GM12878 (cell line): ENCODE data around the gene FBRSL1. TPM values are rescaled to one million over a fixed set of nuclear protein-coding genes. Genes with fewer than 3 reads are reported as not detected.

ENCODE experiments used
- ATAC-seq: fragments of 200-7000 bp; cut with Tn5 transposase; 3 replicates; pipeline ENCODE4 v1.9.1; 2020; ENCODE audit warnings: mild to moderate bottlenecking, moderate library complexity
- BruUV-seq: library from RNA; stranded (reverse); fragments of 400-500 nt; replicated peaks from 2 replicates; lab custom pipeline; 2021; lab: Mats Ljungman, UMichigan
- CTCF ChIA-PET: fragments of 300-600 bp; sonication (Branson Sonifier 250); formaldehyde crosslinking; extraction: SDS; loops from one replicate; lab custom pipeline; 2021; ENCODE audit warnings: inconsistent platforms; lab: Yijun Ruan, JAX
- POLR2A ChIA-PET: fragments of 350-600 bp; formaldehyde crosslinking; extraction: SDS; loops from one replicate; lab custom pipeline; 2021; ENCODE audit warnings: inconsistent platforms; lab: Charles Lee
- RAD21 ChIA-PET: fragments of 300-600 bp; sonication (Branson Sonifier 250); formaldehyde crosslinking; loops from one replicate; lab custom pipeline; 2023; ENCODE audit warnings: antibody characterized with exemption; ENCODE audit not compliant: unreplicated experiment; lab: Charles Lee
- SMC1A ChIA-PET: fragments of 300-600 bp; sonication (Branson Sonifier 250); formaldehyde crosslinking; loops from one replicate; lab custom pipeline; 2023; ENCODE audit not compliant: unreplicated experiment, uncharacterized antibody; lab: Charles Lee
- DNase-seq: peaks from one replicate; pipeline ENCODE4 v3.0.0-alpha.2; 2011; ENCODE audit warnings: low read depth, low spot score
- FAIRE-seq: peaks from 3 replicates; lab custom pipeline; 2011; peaks lifted over from hg19 to GRCh38; lab: Jason Lieb, UNC
- H2AFZ ChIP-seq: 2 replicates; pipeline ENCODE4 v1.6.0; 2011; ENCODE audit warnings: low read depth, low read length, control low read depth; ENCODE audit not compliant: control insufficient read depth
- H3K27ac ChIP-seq: 2 replicates; pipeline ENCODE4 v1.5.1; 2011; ENCODE audit warnings: control low read depth; ENCODE audit not compliant: control insufficient read depth, insufficient read depth
- H3K27me3 ChIP-seq, 2 experiments: replicated peaks in 1 of 2; 2 replicates each; pipeline versions ENCODE4 v1.6.0 to v1.6.1; 2011; ENCODE audit warnings: low read length in 1 of 2; ENCODE audit not compliant: control insufficient read depth in 2 of 2, insufficient read depth in 2 of 2
- H3K36me3 ChIP-seq, 2 experiments: 2 replicates each; pipeline ENCODE4 v1.5.1; 2011; ENCODE audit warnings: low read length in 1 of 2; ENCODE audit not compliant: control insufficient read depth in 2 of 2, insufficient read depth in 2 of 2
- H3K4me1 ChIP-seq: 2 replicates; pipeline ENCODE4 v1.6.1; 2011; ENCODE audit warnings: mild to moderate bottlenecking, low read length, moderate library complexity, mixed read lengths; ENCODE audit not compliant: control insufficient read depth, insufficient read depth
- H3K4me2 ChIP-seq: 2 replicates; pipeline ENCODE4 v1.6.0; 2011; ENCODE audit warnings: control low read depth; ENCODE audit not compliant: control insufficient read depth, insufficient read depth
- H3K4me3 ChIP-seq: fragments of 200-600 bp; sonication (generic); 2 replicates; pipeline ENCODE4 v1.5.1; 2016
- H3K79me2 ChIP-seq: 2 replicates; pipeline ENCODE4 v1.6.0; 2011; ENCODE audit warnings: low read length; ENCODE audit not compliant: control insufficient read depth, insufficient read depth
- H3K9ac ChIP-seq: 2 replicates; pipeline ENCODE4 v1.8.0; 2011; ENCODE audit warnings: low read length, control low read depth, mixed read lengths; ENCODE audit not compliant: control insufficient read depth, insufficient read depth
- H3K9me3 ChIP-seq: replicated peaks from 3 replicates; pipeline ENCODE4 v1.5.1; 2011; ENCODE audit warnings: mild to moderate bottlenecking, low read length; ENCODE audit not compliant: control insufficient read depth, insufficient read depth
- H4K20me1 ChIP-seq: 2 replicates; pipeline ENCODE4 v1.6.0; 2011; ENCODE audit not compliant: control insufficient read depth, insufficient read depth
- BMI1 ChIP-seq: fragments of 450-650 bp; IDR thresholded peaks from 2 replicates; pipeline ENCODE4 v1.6.1; 2016; ENCODE audit warnings: mild to moderate bottlenecking, moderate library complexity, borderline replicate concordance
- CEBPZ ChIP-seq: fragments of 150-350 bp; IDR thresholded peaks from 2 replicates; pipeline ENCODE4 v1.6.1; 2016; ENCODE audit warnings: low read depth, low read length
- MYC ChIP-seq: IDR thresholded peaks from 2 replicates; pipeline ENCODE4 v1.6.1; 2011; ENCODE audit warnings: mild to moderate bottlenecking, low read length, moderate library complexity, inconsistent platforms; ENCODE audit not compliant: insufficient read depth, insufficient replicate concordance, insufficient read length, severe bottlenecking
- PKNOX1 ChIP-seq: fragments of 450-650 bp; IDR thresholded peaks from 2 replicates; pipeline ENCODE4 v1.6.1; 2016; ENCODE audit warnings: mild to moderate bottlenecking
- POLR2A ChIP-seq: IDR thresholded peaks from 2 replicates; pipeline ENCODE4 v1.6.1; 2011; ENCODE audit warnings: low read depth, mild to moderate bottlenecking, low read length
- STAT1 ChIP-seq: fragments of 450-650 bp; conservative IDR thresholded peaks from 2 replicates; pipeline ENCODE4 v1.6.1; 2014; ENCODE audit warnings: antibody characterized with exemption, mild to moderate bottlenecking
- ZNF274 ChIP-seq: IDR thresholded peaks from one replicate; pipeline ENCODE4 v1.8.0; 2011; ENCODE audit not compliant: insufficient read length, insufficient read depth
- WGBS: methylation state at CpG from one replicate; pipeline ENCODE4 v1.1.6; 2016; ENCODE audit warnings: low lambda C conversion rate; ENCODE audit not compliant: insufficient replicate concordance, insufficient coverage; ENCODE audit errors: missing lambda C conversion rate; 5-methylcytosine and 5-hydroxymethylcytosine counted together
- in situ Hi-C: fragments of 300-500 bp; cut with MboI; formaldehyde crosslinking; loops from 9 replicates; pipeline ENCODE4 v1.14.3; 2018; ENCODE audit warnings: mixed read lengths
- intact Hi-C: fragments of 100-400 bp; cut with micrococcal nuclease; formaldehyde crosslinking; loops from one replicate; pipeline ENCODE4 v1.14.2; 2022; ENCODE audit not compliant: unreplicated experiment
- polyA plus RNA-seq, 11 experiments: library from polyadenylated mRNA; depleted of rRNA in 4 of 11; unstranded in 6 of 11; stranded (reverse) in 5 of 11; fragments of >200 nt; fragmentation: Nextera tagmentation in 4 of 11; fragmentation: Illumina TruSeq in 1 of 11; extraction: Ambion mirVana in 4 of 11; extraction: Trizol in 1 of 11; gene quantifications; 1 replicate in 1 of 11; 2 replicates in 10 of 11; pipeline versions ENCODE4 v1.2.1 to v1.2.3, GENCODE V29; 2011 to 2016; ENCODE audit warnings: inconsistent platforms in 2 of 11, missing spikeins in 2 of 11, low read depth in 1 of 11
- total RNA-seq, 4 experiments: library from RNA; depleted of rRNA in 3 of 4; stranded (reverse); fragments of >200 nt in 3 of 4; fragmentation: Illumina TruSeq in 1 of 4; extraction: Trizol in 1 of 4; gene quantifications; 2 replicates each; pipeline versions ENCODE4 v1.2.1 to v1.2.3, GENCODE V29; 2013 to 2021
- TF ChIP-seq, protein P1 (sequence below): fragments of 450-650 bp; formaldehyde crosslinking; IDR thresholded peaks from 2 replicates; pipeline ENCODE4 v1.4.0; 2022; ENCODE audit warnings: mild to moderate bottlenecking, moderate library complexity

The FBRSL1 gene
- total and polyA plus RNA-seq, 10 of the 15 experiments (the other 5 are each of a cell fraction or from before 2014, with no cell fraction given): 0.19 to 55.1 (median 4.1) TPM

- TF ChIP-seq BMI1 (no peak), ZNF274 (no peak), CEBPZ (no peak), PKNOX1 (no peak)
Observed at GRCh38 chr12:132483208-132483607, 6.7 kb upstream of the FBRSL1 start (continued).

GRCh38 chr12:132483612-132484011 is 6.3 kb upstream of the FBRSL1 start:
- SMC1A ChIA-PET: no interaction called here
- Histone ChIP-seq H3K4me1 (peaks cover 13% of the 10 kb centered on the region), H3K4me3 (no peak overlapping the region), H3K4me2 (no peak overlapping the region), H3K27ac (no peak overlapping the region), H2AFZ (no peak overlapping the region), H3K9me3 (no peaks in the 10 kb centered on the region), H3K36me3 (no peaks in the 10 kb centered on the region), H4K20me1 (no peaks in the 10 kb centered on the region), H3K79me2 (no peaks in the 10 kb centered on the region), H3K9ac (no peak overlapping the region), H3K27me3 (no peaks in the 10 kb centered on the region)
- no TSS peak for BruUV-seq
- RAD21 ChIA-PET: no interaction called here
- CTCF ChIA-PET: no interaction called here
- POLR2A ChIA-PET: no interaction called here
- TF ChIP-seq PKNOX1 (0 out of 2 replicates have a peak, but pooled peaks have one; percentile 20), MYC (no peak), POLR2A (no peak), STAT1 (no peak)
- TF ChIP-seq, protein P1, sequence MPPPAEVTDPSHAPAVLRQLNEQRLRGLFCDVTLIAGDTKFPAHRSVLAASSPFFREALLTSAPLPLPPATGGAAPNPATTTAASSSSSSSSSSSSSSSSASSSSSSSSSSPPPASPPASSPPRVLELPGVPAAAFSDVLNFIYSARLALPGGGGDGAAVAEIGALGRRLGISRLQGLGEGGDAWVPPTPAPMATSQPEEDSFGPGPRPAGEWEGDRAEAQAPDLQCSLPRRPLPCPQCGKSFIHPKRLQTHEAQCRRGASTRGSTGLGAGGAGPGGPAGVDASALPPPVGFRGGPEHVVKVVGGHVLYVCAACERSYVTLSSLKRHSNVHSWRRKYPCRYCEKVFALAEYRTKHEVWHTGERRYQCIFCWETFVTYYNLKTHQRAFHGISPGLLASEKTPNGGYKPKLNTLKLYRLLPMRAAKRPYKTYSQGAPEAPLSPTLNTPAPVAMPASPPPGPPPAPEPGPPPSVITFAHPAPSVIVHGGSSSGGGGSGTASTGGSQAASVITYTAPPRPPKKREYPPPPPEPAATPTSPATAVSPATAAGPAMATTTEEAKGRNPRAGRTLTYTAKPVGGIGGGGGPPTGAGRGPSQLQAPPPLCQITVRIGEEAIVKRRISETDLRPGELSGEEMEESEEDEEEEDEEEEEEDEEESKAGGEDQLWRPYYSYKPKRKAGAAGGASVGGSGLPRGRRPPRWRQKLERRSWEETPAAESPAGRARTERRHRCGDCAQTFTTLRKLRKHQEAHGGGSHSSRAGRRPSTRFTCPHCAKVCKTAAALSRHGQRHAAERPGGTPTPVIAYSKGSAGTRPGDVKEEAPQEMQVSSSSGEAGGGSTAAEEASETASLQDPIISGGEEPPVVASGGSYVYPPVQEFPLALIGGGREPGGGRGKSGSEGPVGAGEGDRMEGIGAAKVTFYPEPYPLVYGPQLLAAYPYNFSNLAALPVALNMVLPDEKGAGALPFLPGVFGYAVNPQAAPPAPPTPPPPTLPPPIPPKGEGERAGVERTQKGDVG (CRISPR knock-in tag): no peak
- ATAC-seq (no peak), DNase-seq (no peak), FAIRE-seq (no peak)
- in situ Hi-C loops (no loop called here), intact Hi-C loops (no loop called here)
- WGBS: 50% methylated on average over 17 of the region's 17 CpGs
